ENCODE results near the gene MAD1L1. TPM values are rescaled to one million over a fixed set of nuclear protein-coding genes. Genes with fewer than 3 reads are reported as not detected.

The MAD1L1 gene
- total and polyA plus RNA-seq, 2 of the 8 experiments (the other 6 are each of a cell fraction or from before 2014, with no cell fraction given), result 40.4 to 44.6 TPM

GRCh38 chr7:1868516-1869165, 364.1 kb downstream of the MAD1L1 start:
- no peak overlapping the region for H3K56ac ChIP-seq (replicated peaks; ENCODE audit: insufficient read length, low read depth, low read length)
- H3K14ac ChIP-seq (ENCODE audit: insufficient read length), result no peak overlapping the region
- H2BK5ac ChIP-seq (ENCODE audit: low read depth, low read length), result peak overlapping the region; percentile 39; the same call in 1 of the 2 replicates
- peak overlapping the region; percentile 14; the same call in 1 of the 2 replicates for H4K8ac ChIP-seq (ENCODE audit: extremely low read depth, insufficient read depth, low read length)
- H3K79me1 ChIP-seq (ENCODE audit: low read depth, low read length), result no peaks in the 10 kb centered on the region
- no peaks in the 10 kb centered on the region for H3K36me3 ChIP-seq (ENCODE audit: control insufficient read depth in 2 of 4, insufficient read depth in 4 of 4, low read length in 3 of 4)
- POLR2A ChIA-PET (ENCODE audit: partially characterized antibody), result no interaction called here
- H3K4ac ChIP-seq (replicated peaks; ENCODE audit: insufficient read length, low read depth, low read length), result no peak overlapping the region
- FAIRE-seq (no peak), DNase-seq (ENCODE audit: low read depth in 1 of 2, low spot score in 2 of 2) (no peak)
- H3K9ac ChIP-seq (replicated peaks in 1 of 4; ENCODE audit: extremely low read depth in 1 of 4, low read depth in 3 of 4, low read length in 3 of 4), result no peak overlapping the region
- no peak overlapping the region for H2BK12ac ChIP-seq (ENCODE audit: low read depth, low read length)
- H3K9me3 ChIP-seq (ENCODE audit: insufficient read depth in 2 of 2, low read depth in 1 of 2, low read length in 1 of 2), result peaks cover 0 to 11% of the 10 kb centered on the region in 2 experiments; a peak in 1 of 4 replicates
- H2AK5ac ChIP-seq (ENCODE audit: low read depth, low read length), result no peak overlapping the region
- H4K5ac ChIP-seq (ENCODE audit: insufficient read length, low read depth, low read length), result no peak overlapping the region
- no peak overlapping the region; the same call in none of the 2 replicates for H3K18ac ChIP-seq (ENCODE audit: extremely low read depth, low read length)
- no peak overlapping the region for H3K4me2 ChIP-seq (ENCODE audit: insufficient read depth in 1 of 2, low read depth in 2 of 2, low read length in 2 of 2)
- no peak overlapping the region for H3K4me3 ChIP-seq (ENCODE audit: extremely low read depth in 1 of 4, insufficient read depth in 2 of 4, low read depth in 3 of 4, low read length in 4 of 4)
- H4K91ac ChIP-seq (replicated peaks; ENCODE audit: insufficient read length, low read length), result no peak overlapping the region
- no peaks in the 10 kb centered on the region; the same call in 1 of the 2 replicates for H3K23me2 ChIP-seq (ENCODE audit: low read depth, low read length)
- no peak overlapping the region for H2BK120ac ChIP-seq (replicated peaks; ENCODE audit: low read depth, low read length)
- no peak overlapping the region for H2BK15ac ChIP-seq (ENCODE audit: low read length)
- no peak overlapping the region for H2BK20ac ChIP-seq (ENCODE audit: low read length)
- H3K27ac ChIP-seq (ENCODE audit: low read depth, low read length), result no peak overlapping the region
- 96% methylated on average over 36 of the region's 36 CpGs; no CpG with 5 or more reads in 1 of the 2 experiments for WGBS, 2 experiments (ENCODE audit: extremely low coverage in 1 of 2, insufficient coverage in 1 of 2, insufficient read length in 1 of 2, insufficient replicate concordance in 2 of 2, low coverage in 1 of 2, low lambda C conversion rate in 2 of 2, missing lambda C conversion rate in 1 of 2)
- H3K23ac ChIP-seq (ENCODE audit: insufficient read length), result no peak overlapping the region
- peaks cover 4 to 7% of the 10 kb centered on the region in 2 experiments for H4K20me1 ChIP-seq (replicated peaks in 1 of 2; ENCODE audit: control insufficient read depth in 1 of 2, insufficient read depth in 2 of 2, low read length in 2 of 2)
- peaks cover 0 to 7% (median 4%) of the 10 kb centered on the region in 4 experiments; a peak in 4 of 7 replicates for H3K4me1 ChIP-seq (replicated peaks in 1 of 4; ENCODE audit: control insufficient read depth in 3 of 4, insufficient read depth in 4 of 4, low read length in 3 of 4)
- H3K27me3 ChIP-seq (replicated peaks in 1 of 4; ENCODE audit: control insufficient read depth in 3 of 4, extremely low read depth in 1 of 4, insufficient read depth in 3 of 4, low read length in 3 of 4), result no peaks in the 10 kb centered on the region
- no peaks in the 10 kb centered on the region; a peak in 1 of 4 replicates for H3K79me2 ChIP-seq (ENCODE audit: control insufficient read depth in 1 of 2, insufficient read depth in 2 of 2, low read length in 2 of 2)
- no peak overlapping the region for H2AFZ ChIP-seq (ENCODE audit: low read length)
- TF ChIP-seq SP1 (IDR thresholded peaks at IDR 0.05; ENCODE audit: low read depth, low read length) (no peak), YY1 (IDR thresholded peaks at IDR 0.05; ENCODE audit: low read depth, low read length) (no peak), KDM4A (IDR thresholded peaks at IDR 0.05; ENCODE audit: low read depth, low read length, severe bottlenecking) (no peak), CREB1 (IDR thresholded peaks at IDR 0.05) (no peak), TAF7 (optimal IDR thresholded peaks at IDR 0.05; ENCODE audit: borderline replicate concordance, low read depth, low read length) (no peak), CEBPB (IDR thresholded peaks at IDR 0.05; ENCODE audit: low read depth, low read length) (no peak), BRCA1 (IDR thresholded peaks at IDR 0.05; ENCODE audit: low read depth, low read length) (no peak), GTF2F1 (IDR thresholded peaks at IDR 0.05; ENCODE audit: borderline replicate concordance, low read depth, low read length) (no peak), RAD21 (IDR thresholded peaks at IDR 0.05 in 1 of 2, conservative IDR thresholded peaks at IDR 0.05 in 1 of 2; ENCODE audit: low read depth in 2 of 2, low read length in 2 of 2) (no peak), SRF (IDR thresholded peaks at IDR 0.05; ENCODE audit: low read depth, low read length) (no peak), MAX (IDR thresholded peaks at IDR 0.05) (no peak), ZNF274 (IDR thresholded peaks at IDR 0.05; ENCODE audit: borderline replicate concordance, extremely low read depth, low read length) (no peak), TCF12 (IDR thresholded peaks at IDR 0.05; ENCODE audit: low read depth, low read length) (no peak)
- CTCF ChIA-PET (ENCODE audit: partially characterized antibody), result interaction anchor here (0.9 to 3.2 kb wide), 3 partner anchors 10 to 218 kb away, joined by 3 to 13 read pairs (median 3); no protein-coding TSS in a partner anchor
